NB4 (cell line): ENCODE measurements around the gene EGFLAM.

Source experiments
- DNase-seq: peaks from one replicate; pipeline ENCODE4 v3.0.0; 2010; ENCODE audit warnings: low read depth
- H3K4me3 ChIP-seq: one replicate; pipeline ENCODE4 v1.5.1; 2011; ENCODE audit warnings: mild to moderate bottlenecking, low read depth, low read length, moderate library complexity
- CTCF ChIP-seq: IDR thresholded peaks from one replicate; pipeline ENCODE4 v1.5.1; 2012; ENCODE audit warnings: low read depth, low read length
- MAX ChIP-seq: IDR thresholded peaks from 2 replicates; pipeline ENCODE4 v1.6.1; 2011; ENCODE audit warnings: low read depth, low read length
- MYC ChIP-seq: IDR thresholded peaks from 2 replicates; pipeline ENCODE4 v1.6.1; 2011; ENCODE audit warnings: low read depth, low read length
- POLR2A ChIP-seq: IDR thresholded peaks from 2 replicates; pipeline ENCODE4 v1.6.1; 2011; ENCODE audit warnings: mild to moderate bottlenecking; ENCODE audit not compliant: insufficient read length; ENCODE audit errors: extremely low read depth

Gene EGFLAM

GRCh38 chr5:38317868-38318267, 59.5 kb downstream of the EGFLAM start:
- no peak overlapping the region for H3K4me3 ChIP-seq
- no peak for TF ChIP-seq MYC
- no peak for TF ChIP-seq POLR2A
- no peak for TF ChIP-seq CTCF
- TF ChIP-seq MAX: no peak
- no peak for DNase-seq

- no peak overlapping the region for H3K4me3 ChIP-seq
- TF ChIP-seq POLR2A: no peak
- no peak for TF ChIP-seq MAX
- no peak for TF ChIP-seq CTCF
- TF ChIP-seq MYC: no peak
- DNase-seq: no peak
Measured at GRCh38 chr5:38319491-38319890, 61.1 kb downstream of the EGFLAM start.

GRCh38 chr5:38321978-38322377, 63.6 kb downstream of the EGFLAM start:
- no peak overlapping the region for H3K4me3 ChIP-seq
- no peak for TF ChIP-seq POLR2A
- TF ChIP-seq CTCF: no peak
- no peak for TF ChIP-seq MYC
- no peak for TF ChIP-seq MAX

GRCh38 chr5:38323645-38324295, 65.4 kb downstream of the EGFLAM start:
- DNase-seq: no peak
- no peak for TF ChIP-seq MAX
- TF ChIP-seq CTCF: no peak
- no peak for TF ChIP-seq MYC
- TF ChIP-seq POLR2A: no peak
- H3K4me3 ChIP-seq: no peak overlapping the region

More at GRCh38 chr5:38321978-38322377, 63.6 kb downstream of the EGFLAM start:
- no peak for DNase-seq

GRCh38 chr5:38329132-38329715, 70.9 kb downstream of the EGFLAM start:
- peak; percentile 5 for DNase-seq
- no peak overlapping the region for H3K4me3 ChIP-seq
- no peak for TF ChIP-seq MAX
- TF ChIP-seq POLR2A: no peak
- TF ChIP-seq CTCF: no peak
- TF ChIP-seq MYC: no peak
